MM.1S (cell line): ENCODE results near the gene PLEKHG5.
"Not testable (repeated sequence)": the region's sequence is repeated elsewhere in the genome, so short reads cannot be mapped to it uniquely, and the experiment has no call there.

Experiments
- DNase-seq: peaks from one replicate; pipeline ENCODE4 v3.0.0-alpha.2; 2015
- H2AFZ ChIP-seq: fragments of 300-600 bp; sonication (generic); 2 replicates; pipeline ENCODE4 v1.6.0; 2016; ENCODE audit warnings: antibody characterized with exemption, low read length
- H3F3A ChIP-seq: fragments of 300-600 bp; sonication (generic); 2 replicates; pipeline ENCODE4 v1.6.1; 2016; ENCODE audit warnings: mild to moderate bottlenecking, antibody characterized with exemption, low read length, moderate library complexity, mixed read lengths; ENCODE audit not compliant: insufficient read depth
- H3K27ac ChIP-seq: fragments of 300-600 bp; sonication (generic); 2 replicates; pipeline ENCODE4 v1.5.1; 2016; ENCODE audit warnings: mild to moderate bottlenecking, low read length
- H3K27me3 ChIP-seq: fragments of 300-600 bp; sonication (generic); replicated peaks from 2 replicates; pipeline ENCODE4 v1.6.0; 2016; ENCODE audit warnings: low read length; ENCODE audit not compliant: insufficient read depth
- H3K36me3 ChIP-seq: fragments of 300-600 bp; sonication (generic); replicated peaks from 2 replicates; pipeline ENCODE4 v1.6.1; 2016; ENCODE audit warnings: mild to moderate bottlenecking, low read length, mixed read lengths; ENCODE audit not compliant: insufficient read depth
- H3K4me1 ChIP-seq: fragments of 300-600 bp; sonication (generic); 2 replicates; pipeline ENCODE4 v1.6.1; 2016; ENCODE audit warnings: low read length, mixed read lengths
- H3K4me2 ChIP-seq: fragments of 300-600 bp; sonication (generic); 2 replicates; pipeline ENCODE4 v1.6.0; 2016; ENCODE audit warnings: low read depth, low read length
- H3K4me3 ChIP-seq: fragments of 300-600 bp; sonication (generic); 2 replicates; pipeline ENCODE4 v1.5.1; 2016; ENCODE audit warnings: low read length, mixed read lengths
- H3K79me2 ChIP-seq: fragments of 300-600 bp; sonication (generic); 2 replicates; pipeline ENCODE4 v1.6.1; 2016; ENCODE audit warnings: mixed run types, low read length, mixed read lengths
- H3K9ac ChIP-seq: fragments of 300-600 bp; sonication (generic); 2 replicates; pipeline ENCODE4 v1.6.1; 2016; ENCODE audit warnings: low read length, mixed read lengths
- H3K9me2 ChIP-seq: fragments of 300-600 bp; sonication (generic); replicated peaks from 2 replicates; pipeline ENCODE4 v1.6.1; 2016; ENCODE audit warnings: mild to moderate bottlenecking, low read length, mixed read lengths; ENCODE audit not compliant: insufficient read depth
- H3K9me3 ChIP-seq: fragments of 300-600 bp; sonication (generic); replicated peaks from 2 replicates; pipeline ENCODE4 v1.6.1; 2016; ENCODE audit warnings: mild to moderate bottlenecking, low read length, mixed read lengths; ENCODE audit not compliant: insufficient read depth
- H4K20me1 ChIP-seq: fragments of 300-600 bp; sonication (generic); 2 replicates; pipeline ENCODE4 v1.6.1; 2016; ENCODE audit warnings: mild to moderate bottlenecking, low read length, moderate library complexity, mixed read lengths; ENCODE audit not compliant: insufficient read depth
- CTCF ChIP-seq: fragments of 300-600 bp; sonication (generic); IDR thresholded peaks from 2 replicates; pipeline ENCODE4 v1.5.1; 2016; ENCODE audit warnings: antibody characterized with exemption, low read length, mixed read lengths
- EZH2 ChIP-seq: fragments of 300-600 bp; sonication (generic); optimal IDR thresholded peaks from 2 replicates; pipeline ENCODE3; 2017; ENCODE audit warnings: low read depth, mild to moderate bottlenecking, antibody characterized with exemption, low read length, mixed read lengths
- EZH2phosphoT487 ChIP-seq: fragments of 300-600 bp; sonication (generic); IDR thresholded peaks from 2 replicates; pipeline ENCODE4 v1.6.1; 2018; ENCODE audit warnings: antibody characterized with exemption, low read length

The PLEKHG5 gene

GRCh38 chr1:6435547-6435946 is 55.9 kb downstream of the PLEKHG5 start:
- Histone ChIP-seq H3K9me3 (no peaks in the 10 kb centered on the region), H3F3A (no peaks in the 10 kb centered on the region), H3K27me3 (peaks cover 76% of the 10 kb centered on the region), H3K79me2 (no peaks in the 10 kb centered on the region), H3K9me2 (no peaks in the 10 kb centered on the region), H3K27ac (no peak overlapping the region), H3K4me3 (no peak overlapping the region), H4K20me1 (no peaks in the 10 kb centered on the region), H3K4me1 (no peaks in the 10 kb centered on the region), H3K4me2 (no peak overlapping the region), H3K9ac (no peak overlapping the region), H3K36me3 (no peaks in the 10 kb centered on the region), H2AFZ (no peak overlapping the region)
- DNase-seq, result no peak
- TF ChIP-seq EZH2, result no peak
- TF ChIP-seq EZH2phosphoT487, result no peak
- TF ChIP-seq CTCF, result no peak

- peaks cover 80% of the 10 kb centered on the region for H3K27me3 ChIP-seq
- DNase-seq, result no peak
- H3K4me2 ChIP-seq, result no peak overlapping the region
- H3K9me3 ChIP-seq, result no peaks in the 10 kb centered on the region
- no peaks in the 10 kb centered on the region for H3K9me2 ChIP-seq
- no peak overlapping the region for H2AFZ ChIP-seq
- no peak overlapping the region for H3K27ac ChIP-seq
- H3K36me3 ChIP-seq, result no peaks in the 10 kb centered on the region
- no peaks in the 10 kb centered on the region for H3F3A ChIP-seq
- H3K4me3 ChIP-seq, result no peak overlapping the region
- no peak overlapping the region for H3K9ac ChIP-seq
- no peaks in the 10 kb centered on the region for H3K4me1 ChIP-seq
- TF ChIP-seq EZH2phosphoT487 (no peak), CTCF (no peak), EZH2 (no peak)
- no peaks in the 10 kb centered on the region for H4K20me1 ChIP-seq
- no peaks in the 10 kb centered on the region for H3K79me2 ChIP-seq
Observed at GRCh38 chr1:6435129-6435528, 56.3 kb downstream of the PLEKHG5 start.

- TF ChIP-seq EZH2phosphoT487, result no peak
- no peak for TF ChIP-seq CTCF
- TF ChIP-seq EZH2, result no peak
- Histone ChIP-seq H3K36me3 (no peaks in the 10 kb centered on the region), H3K9me2 (no peaks in the 10 kb centered on the region), H3K27me3 (peaks cover 85% of the 10 kb centered on the region), H3K4me3 (no peak overlapping the region), H3K4me1 (no peaks in the 10 kb centered on the region), H3K27ac (no peak overlapping the region), H3K4me2 (no peak overlapping the region), H3F3A (no peaks in the 10 kb centered on the region), H4K20me1 (no peaks in the 10 kb centered on the region), H3K79me2 (no peaks in the 10 kb centered on the region), H3K9ac (no peak overlapping the region), H2AFZ (no peak overlapping the region), H3K9me3 (no peaks in the 10 kb centered on the region)
- DNase-seq, result no peak
Observed at GRCh38 chr1:6434186-6434585, 57.3 kb downstream of the PLEKHG5 start.

GRCh38 chr1:6431645-6432579 is 59.6 kb downstream of the PLEKHG5 start:
- not testable (repeated sequence) for H4K20me1 ChIP-seq, H3F3A ChIP-seq, DNase-seq

GRCh38 chr1:6429660-6430411 is 61.6 kb downstream of the PLEKHG5 start:
- not testable (repeated sequence) for H3K9me3 ChIP-seq, H3K4me3 ChIP-seq, H3K36me3 ChIP-seq, H3K9me2 ChIP-seq, H3K9ac ChIP-seq, H3F3A ChIP-seq, H3K4me1 ChIP-seq, H4K20me1 ChIP-seq, H3K79me2 ChIP-seq, H3K27ac ChIP-seq, H2AFZ ChIP-seq, DNase-seq, H3K4me2 ChIP-seq
- H3K27me3 ChIP-seq, result peaks cover 91% of the 10 kb centered on the region

More at GRCh38 chr1:6431645-6432579, 59.6 kb downstream of the PLEKHG5 start:
- not testable (repeated sequence) for H3K4me3 ChIP-seq, H2AFZ ChIP-seq, H3K27ac ChIP-seq, H3K9me2 ChIP-seq, H3K79me2 ChIP-seq, H3K4me1 ChIP-seq, H3K9ac ChIP-seq, H3K9me3 ChIP-seq, H3K4me2 ChIP-seq, H3K36me3 ChIP-seq
- peaks cover 89% of the 10 kb centered on the region for H3K27me3 ChIP-seq
